OCI-LY7 (cell line): ENCODE data around the gene SUN5. TPM values are rescaled to one million over a fixed set of nuclear protein-coding genes. Genes with fewer than 3 reads are reported as not detected.

ENCODE experiments used
- BruUV-seq: library from RNA; stranded (reverse); fragments of 400-500 nt; replicated peaks from 2 replicates; lab custom pipeline; 2021; lab: Mats Ljungman, UMichigan
- CTCF ChIA-PET: fragments of 300-600 bp; sonication (Branson Sonifier 250); formaldehyde crosslinking; loops from one replicate; lab custom pipeline; 2022; ENCODE audit warnings: antibody characterized with exemption; ENCODE audit not compliant: unreplicated experiment; lab: Charles Lee
- POLR2A ChIA-PET: fragments of 300-600 bp; sonication (Branson Sonifier 250); formaldehyde crosslinking; loops from one replicate; lab custom pipeline; 2022; ENCODE audit warnings: antibody characterized with exemption; lab: Charles Lee
- DNase-seq: peaks from one replicate; pipeline ENCODE4 v3.0.0-alpha.2; 2015; ENCODE audit warnings: low spot score
- H2AFZ ChIP-seq: fragments of 200-600 bp; sonication (generic), shearing (Covaris generic); 2 replicates; pipeline ENCODE4 v1.6.1; 2014; ENCODE audit warnings: mild to moderate bottlenecking, antibody characterized with exemption, low read length, moderate library complexity
- H3K27ac ChIP-seq: fragments of 200-600 bp; sonication (generic); 2 replicates; pipeline ENCODE4 v1.5.1; 2014; ENCODE audit warnings: mixed run types, low read depth, mild to moderate bottlenecking, moderate library complexity, low read length, inconsistent platforms; ENCODE audit not compliant: poor library complexity, severe bottlenecking
- H3K36me3 ChIP-seq: fragments of 200-600 bp; sonication (generic); 2 replicates; pipeline ENCODE4 v1.6.1; 2014; ENCODE audit warnings: mild to moderate bottlenecking, antibody characterized with exemption, low read length, moderate library complexity, mixed read lengths; ENCODE audit not compliant: insufficient read depth
- H3K4me1 ChIP-seq: fragments of 200-600 bp; sonication (generic); 2 replicates; pipeline ENCODE4 v1.5.1; 2014; ENCODE audit warnings: mild to moderate bottlenecking, low read length; ENCODE audit not compliant: insufficient read depth, poor library complexity, severe bottlenecking
- H3K4me2 ChIP-seq: fragments of 200-600 bp; sonication (generic); 2 replicates; pipeline ENCODE4 v1.6.1; 2014; ENCODE audit warnings: mild to moderate bottlenecking, low read length
- H3K4me3 ChIP-seq: fragments of 200-600 bp; sonication (generic); 2 replicates; pipeline ENCODE4 v1.5.1; 2014; ENCODE audit warnings: mild to moderate bottlenecking, low read depth, low read length; ENCODE audit not compliant: poor library complexity, severe bottlenecking
- H3K79me2 ChIP-seq: fragments of 200-600 bp; sonication (generic); 2 replicates; pipeline ENCODE4 v1.6.1; 2016; ENCODE audit warnings: low read depth, mild to moderate bottlenecking, low read length, moderate library complexity, mixed read lengths; ENCODE audit not compliant: insufficient read depth
- H3K9me2 ChIP-seq: fragments of 200-600 bp; sonication (generic); 2 replicates; pipeline ENCODE4 v1.6.1; 2016; ENCODE audit warnings: mild to moderate bottlenecking, low read length, mixed read lengths; ENCODE audit not compliant: insufficient read depth
- H3K9me3 ChIP-seq: fragments of 200-600 bp; sonication (generic); 2 replicates; pipeline ENCODE4 v1.6.1; 2014; ENCODE audit warnings: mild to moderate bottlenecking, mixed run types, low read length, mixed read lengths
- H4K20me1 ChIP-seq: fragments of 200-600 bp; sonication (generic); 2 replicates; pipeline ENCODE4 v1.6.1; 2014; ENCODE audit warnings: mild to moderate bottlenecking, antibody characterized with exemption, low read length, moderate library complexity, mixed read lengths; ENCODE audit not compliant: insufficient read depth
- CTCF ChIP-seq: fragments of 200-600 bp; sonication (generic); conservative IDR thresholded peaks from 2 replicates; pipeline ENCODE4 v1.5.1; 2014; ENCODE audit warnings: mild to moderate bottlenecking, antibody characterized with exemption, low read length, moderate library complexity, mixed read lengths
- EZH2phosphoT487 ChIP-seq: fragments of 200-600 bp; sonication (generic); IDR thresholded peaks from 2 replicates; pipeline ENCODE4 v1.6.1; 2018; ENCODE audit warnings: low read depth, borderline replicate concordance, mild to moderate bottlenecking, mixed run types, antibody characterized with exemption, low read length, moderate library complexity, mixed read lengths
- intact Hi-C: fragments of 100-400 bp; cut with micrococcal nuclease; formaldehyde crosslinking; loops from one replicate; pipeline ENCODE4 v1.10.0; 2022; ENCODE audit not compliant: unreplicated experiment
- total RNA-seq, 2 experiments: library from RNA; depleted of rRNA in 1 of 2; stranded (reverse); fragments of >200 nt in 1 of 2; shearing (Covaris generic) in 1 of 2; gene quantifications; 2 replicates each; pipeline ENCODE4 v1.2.3, GENCODE V29; 2014 to 2022

Gene SUN5
- total RNA-seq, 2 experiments from 2014 or later = not detected

DNA sequence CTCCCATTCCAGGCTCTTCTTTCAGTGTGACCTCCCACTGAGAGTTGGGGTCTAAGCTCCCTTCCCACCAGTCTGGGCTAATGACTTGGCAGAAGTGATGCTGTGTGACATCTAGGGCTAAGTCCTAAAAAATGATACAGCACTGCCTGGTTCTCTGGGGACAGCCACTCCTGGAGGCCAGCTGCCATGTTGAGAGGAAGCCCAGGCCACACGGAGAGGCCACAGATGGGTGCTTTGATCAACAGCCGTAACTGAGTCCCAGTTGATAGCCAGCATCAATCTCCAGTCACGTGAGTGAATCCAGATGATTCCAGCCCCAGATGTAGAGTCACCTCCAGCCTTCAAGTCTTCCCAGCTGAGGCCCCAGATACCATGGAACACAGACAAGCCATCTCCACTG lies 13.8 kb downstream of the SUN5 start:
- CTCF ChIA-PET = no interaction called here

GRCh38 chr20:32989507-32990283 lies 14.5 kb downstream of the SUN5 start:
- no peaks in the 10 kb centered on the region for H4K20me1 ChIP-seq
- H3K79me2 ChIP-seq = no peaks in the 10 kb centered on the region
- no peaks in the 10 kb centered on the region for H3K9me3 ChIP-seq
- BruUV-seq = no TSS peak
- H3K9me2 ChIP-seq = no peaks in the 10 kb centered on the region
- intact Hi-C loops = no loop called here
- H3K27ac ChIP-seq = no peak overlapping the region
- H3K4me1 ChIP-seq = no peaks in the 10 kb centered on the region
- no peak overlapping the region for H3K4me3 ChIP-seq
- no peak overlapping the region for H2AFZ ChIP-seq
- no peak for DNase-seq
- CTCF ChIA-PET = no interaction called here
- no peaks in the 10 kb centered on the region for H3K36me3 ChIP-seq
- no peak for TF ChIP-seq CTCF
- no peak for TF ChIP-seq EZH2phosphoT487
- POLR2A ChIA-PET = no interaction called here
- H3K4me2 ChIP-seq = no peak overlapping the region

More for the DNA sequence above, 13.8 kb downstream of the SUN5 start:
- H3K4me3 ChIP-seq = no peak overlapping the region
- H2AFZ ChIP-seq = no peak overlapping the region
- no peak for TF ChIP-seq EZH2phosphoT487
- H4K20me1 ChIP-seq = no peaks in the 10 kb centered on the region
- intact Hi-C loops = no loop called here
- H3K4me2 ChIP-seq = no peak overlapping the region
- H3K36me3 ChIP-seq = no peaks in the 10 kb centered on the region
- DNase-seq = no peak
- POLR2A ChIA-PET = no interaction called here
- no peak overlapping the region for H3K27ac ChIP-seq
- BruUV-seq = no TSS peak
- H3K79me2 ChIP-seq = no peaks in the 10 kb centered on the region
- H3K4me1 ChIP-seq = no peaks in the 10 kb centered on the region
- no peaks in the 10 kb centered on the region for H3K9me2 ChIP-seq
- H3K9me3 ChIP-seq = no peaks in the 10 kb centered on the region

- BruUV-seq = no TSS peak
- Histone ChIP-seq H3K4me2 (no peak overlapping the region), H3K4me3 (no peak overlapping the region), H3K79me2 (no peaks in the 10 kb centered on the region), H3K9me3 (no peaks in the 10 kb centered on the region), H4K20me1 (no peaks in the 10 kb centered on the region), H3K4me1 (no peaks in the 10 kb centered on the region), H3K36me3 (no peaks in the 10 kb centered on the region), H3K27ac (no peak overlapping the region), H3K9me2 (no peaks in the 10 kb centered on the region), H2AFZ (no peak overlapping the region)
- ChIA-PET CTCF (no interaction called here), POLR2A (no interaction called here)
- intact Hi-C loops = no loop called here
- no peak for DNase-seq
- TF ChIP-seq EZH2phosphoT487 (no peak), CTCF (no peak)
Measured at GRCh38 chr20:32988008-32988407, 16.2 kb downstream of the SUN5 start.
